HG02852 (cell line): ENCODE measurements around the gene MBOAT1.
"Not testable (repeated sequence)": the region's sequence is repeated elsewhere in the genome, so short reads cannot be mapped to it uniquely, and the experiment has no call there.

ENCODE experiments used
- ATAC-seq: cut with Tn5 transposase; IDR thresholded peaks from one replicate; pipeline ENCODE4 v1.9.1; 2021; ENCODE audit warnings: mild to moderate bottlenecking, moderate library complexity; ENCODE audit not compliant: unreplicated experiment

Gene MBOAT1

DNA sequence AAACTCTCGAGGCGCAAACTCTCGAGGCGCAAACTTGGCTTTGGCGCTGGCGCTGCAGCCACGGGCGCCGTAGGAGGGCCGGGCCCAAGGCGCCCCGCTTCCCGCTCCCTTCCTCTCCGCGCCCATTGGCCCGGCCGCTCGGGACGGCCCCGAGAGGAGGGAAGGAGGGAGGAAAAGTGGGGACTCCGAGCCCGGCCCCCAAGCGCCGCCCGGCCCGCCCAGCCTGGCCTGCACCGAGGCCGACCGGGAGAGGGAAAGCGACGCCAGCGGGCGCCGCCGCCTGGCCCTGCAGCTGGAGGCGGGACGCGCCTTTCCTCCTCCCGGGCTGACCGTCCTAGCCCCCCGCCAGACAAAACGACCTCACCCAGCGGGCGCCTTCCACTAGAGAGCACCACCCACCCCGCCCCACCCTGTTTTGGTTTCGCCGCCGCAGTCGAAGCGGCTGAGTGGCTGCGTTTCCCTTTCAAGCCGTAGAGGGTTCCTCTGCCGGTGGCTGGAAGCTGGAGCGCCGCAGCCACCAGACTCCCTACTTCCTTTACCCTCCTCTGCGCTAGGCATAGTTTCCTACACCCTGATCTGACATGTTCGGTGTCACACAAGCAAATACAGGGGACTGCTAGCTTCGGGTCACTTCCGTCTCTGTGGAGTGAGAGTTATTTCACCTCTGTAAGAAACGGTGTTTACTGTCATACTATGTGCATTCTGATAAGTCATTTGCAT, at the start of gene MBOAT1:
TSS of gene MBOAT1 (minus strand) at position 78 of the 720 bp plus-strand sequence. CDS start 235 bp downstream, outside the sequence.
- peak; percentile 85 for ATAC-seq

- no peak for ATAC-seq
These were observed 49.4 kb upstream of the MBOAT1 start for GRCh38 chr6:20261685-20262084.

GRCh38 chr6:20260360-20260759, 48.1 kb upstream of the MBOAT1 start:
- no peak for ATAC-seq

DNA sequence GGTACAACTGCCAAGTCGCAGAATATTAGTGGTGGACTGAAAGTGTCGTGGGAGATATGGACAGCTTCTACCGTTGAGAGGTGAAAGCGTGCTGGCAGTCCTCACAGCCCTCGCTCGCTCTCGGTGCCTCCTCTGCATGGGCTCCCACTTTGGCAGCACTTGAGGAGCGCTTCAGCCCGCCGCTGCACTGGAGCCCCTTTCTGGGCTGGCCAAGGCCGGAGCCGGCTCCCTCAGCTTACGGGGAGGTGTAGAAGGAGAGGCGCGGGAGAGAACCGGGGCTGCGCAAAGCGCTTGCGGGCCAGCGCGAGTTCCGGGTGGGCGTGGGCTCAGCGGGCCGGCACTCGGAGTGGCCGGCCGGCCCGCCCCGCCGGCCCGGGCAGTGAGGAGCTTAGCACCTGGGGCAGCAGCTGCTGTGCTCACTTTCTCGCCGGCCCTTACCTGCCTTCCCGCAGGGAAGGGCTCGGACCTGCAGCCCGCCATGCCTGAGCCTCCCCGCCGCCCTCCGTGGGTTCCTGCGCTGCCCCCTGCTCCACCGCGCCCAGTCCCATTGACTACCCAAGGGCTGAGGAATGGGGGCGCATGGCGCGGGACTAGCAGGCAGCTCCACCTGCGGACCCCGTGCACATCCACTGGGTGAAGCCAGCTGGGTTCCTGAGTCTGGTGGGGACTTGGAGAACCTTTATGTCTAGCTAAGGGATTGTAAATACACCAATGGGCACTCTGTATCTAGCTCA, 47.2 kb upstream of the MBOAT1 start:
- ATAC-seq = no peak

- no peak for ATAC-seq
These were observed 43.2 kb upstream of the MBOAT1 start for GRCh38 chr6:20255428-20255827.

GRCh38 chr6:20254295-20254694, 42.0 kb upstream of the MBOAT1 start:
- no peak for ATAC-seq

DNA sequence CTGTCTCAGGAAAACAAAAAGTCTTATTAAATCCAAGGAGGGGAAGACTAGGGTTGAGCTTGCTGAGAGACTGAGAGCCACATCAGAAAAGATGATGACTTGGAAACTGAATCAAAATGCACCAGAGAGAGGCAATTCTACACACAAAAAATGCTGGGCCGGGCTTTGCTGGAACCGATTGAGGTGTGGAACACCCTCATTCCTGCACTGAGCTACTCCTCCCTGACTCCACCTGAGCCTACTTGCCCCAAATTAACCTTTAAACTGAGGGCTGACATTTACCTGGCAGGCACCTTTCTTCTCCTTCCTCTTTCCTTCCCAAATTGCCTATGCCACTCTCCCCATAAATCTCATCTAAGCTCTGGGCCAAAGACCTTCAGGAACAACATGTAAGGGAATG, 40.8 kb upstream of the MBOAT1 start:
- no peak for ATAC-seq

DNA sequence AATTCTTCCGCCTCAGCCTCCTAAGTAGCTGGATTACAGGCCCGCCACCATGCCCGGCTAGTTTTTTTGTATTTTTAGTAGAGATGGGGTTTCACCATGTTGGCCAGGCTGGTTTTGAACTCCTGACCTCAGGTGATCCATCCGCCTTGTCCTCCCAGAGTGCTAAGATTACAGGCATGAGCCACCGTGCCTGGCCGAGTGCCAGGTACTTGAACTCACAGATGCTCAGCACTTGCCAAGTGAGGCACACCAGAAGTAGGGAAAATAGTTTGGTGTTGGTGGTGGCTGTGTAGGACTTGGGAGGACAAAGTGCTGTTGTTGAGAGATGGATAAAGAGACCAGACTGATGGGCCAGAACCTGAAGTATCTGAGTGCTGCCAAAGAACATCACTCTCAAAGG, 40.0 kb upstream of the MBOAT1 start:
- ATAC-seq = no peak

- ATAC-seq = no peak
These were observed 39.3 kb upstream of the MBOAT1 start for GRCh38 chr6:20251525-20251924.

- no peak for ATAC-seq
These were observed 33.9 kb upstream of the MBOAT1 start for GRCh38 chr6:20246125-20246524.

GRCh38 chr6:20244807-20245681, 32.8 kb upstream of the MBOAT1 start:
- ATAC-seq = not testable (repeated sequence)

DNA sequence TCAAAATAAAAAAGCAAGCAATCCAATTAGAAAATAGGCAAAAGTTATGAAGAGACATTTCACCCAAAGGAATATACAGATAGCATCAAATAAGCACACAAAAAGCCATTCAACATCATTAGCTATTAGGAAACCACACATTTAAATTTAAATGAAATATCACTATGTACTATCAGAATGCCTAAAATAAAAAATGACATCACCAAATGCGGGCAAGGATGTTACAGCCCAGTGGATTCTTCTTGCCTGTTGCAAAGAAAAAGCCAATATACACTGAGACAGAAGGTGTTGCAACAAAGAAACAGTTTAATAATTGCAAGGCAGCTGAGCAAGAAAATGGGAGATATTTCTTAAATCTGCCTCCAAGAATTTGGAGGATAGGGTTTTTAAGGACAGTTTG, 31.0 kb upstream of the MBOAT1 start:
- no peak for ATAC-seq

DNA sequence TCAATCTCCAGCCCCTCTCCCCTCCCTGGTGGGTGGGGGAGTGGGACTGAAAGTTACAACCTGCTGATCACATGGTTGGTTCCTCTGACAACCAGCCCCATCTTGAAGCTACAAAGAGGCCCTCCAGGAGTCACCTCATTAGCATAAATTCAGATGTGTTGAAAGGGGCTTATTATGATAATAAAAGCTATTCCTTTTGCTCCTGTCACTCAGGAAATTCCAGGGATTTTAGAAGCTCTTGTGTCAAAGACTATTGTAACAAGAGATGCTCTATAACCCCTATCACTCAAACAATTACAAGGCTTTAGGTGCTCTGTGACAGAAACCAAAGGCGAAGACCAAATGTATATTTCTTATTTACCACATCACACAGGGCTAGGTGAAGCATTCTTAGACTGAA, 30.1 kb upstream of the MBOAT1 start:
- no peak for ATAC-seq

- no peak for ATAC-seq
These were observed 28.8 kb upstream of the MBOAT1 start for GRCh38 chr6:20241102-20241501.

GRCh38 chr6:20238688-20239587, 26.7 kb upstream of the MBOAT1 start:
- no peak for ATAC-seq

DNA sequence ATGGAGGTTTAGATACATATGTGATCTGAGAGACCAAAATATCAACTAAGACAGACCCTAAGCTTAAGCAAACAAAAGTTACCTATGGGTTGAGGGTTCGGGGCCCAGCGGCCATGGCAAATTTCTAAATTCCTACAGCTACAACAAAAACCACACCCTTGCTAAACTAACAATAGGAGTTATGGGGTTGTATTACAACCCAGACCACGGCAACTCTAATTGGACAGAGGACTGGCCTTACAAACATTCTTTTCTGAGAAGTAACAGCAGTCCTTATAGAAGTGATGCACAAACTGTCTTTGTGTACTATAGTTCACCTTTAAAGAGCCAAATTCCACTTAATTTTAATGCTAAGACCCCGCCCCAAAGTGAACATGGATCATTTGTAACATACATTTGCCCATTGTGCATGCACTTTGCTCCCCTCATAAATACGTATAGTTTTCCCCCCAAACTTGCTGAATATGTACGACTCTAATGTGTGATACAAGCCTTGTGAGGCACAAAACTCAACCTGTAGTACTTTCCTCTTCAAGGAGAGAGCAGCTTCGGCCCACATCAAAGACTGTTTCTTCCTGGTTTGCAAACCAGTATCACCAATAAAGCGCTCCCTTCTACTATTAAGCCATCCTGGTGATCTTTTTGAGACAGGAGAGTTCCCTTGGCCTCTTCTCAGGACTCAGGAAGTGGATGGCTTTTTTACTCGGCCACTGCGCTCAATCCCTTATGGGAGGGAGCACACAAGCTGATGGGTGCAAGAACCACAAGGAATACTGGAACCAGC, 25.6 kb upstream of the MBOAT1 start:
- no peak for ATAC-seq

DNA sequence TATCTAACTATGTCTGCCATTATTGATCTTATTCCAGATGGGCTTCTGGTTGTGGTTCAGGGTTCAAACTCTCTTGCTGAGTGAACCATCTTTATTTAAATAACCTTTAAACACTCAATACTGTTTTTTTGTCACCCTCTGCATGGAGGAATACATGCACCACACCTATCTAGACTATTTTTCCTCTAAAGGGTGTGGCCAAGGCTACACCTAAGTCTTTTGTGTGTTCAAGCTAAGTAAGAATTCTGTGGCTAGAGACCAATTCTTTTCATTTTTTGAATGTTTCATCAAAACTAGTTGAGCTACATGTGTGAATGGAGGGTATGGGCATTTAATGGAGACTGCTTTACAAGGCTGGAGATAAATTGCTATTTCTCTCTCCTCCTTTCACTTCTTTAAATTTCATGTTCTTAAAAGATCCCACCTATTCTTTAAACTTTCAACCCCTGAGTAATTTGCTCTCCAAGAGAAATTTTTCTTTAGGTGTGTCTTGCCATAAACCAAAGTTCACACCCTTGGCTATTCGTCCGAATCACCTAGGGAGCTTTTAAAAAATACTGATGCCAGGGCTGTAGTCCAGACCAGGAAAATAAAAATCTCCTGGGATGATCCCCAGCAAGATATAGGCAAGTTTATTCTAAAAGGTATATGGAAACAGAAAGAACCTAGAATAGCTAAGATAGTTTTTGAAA, 24.8 kb upstream of the MBOAT1 start:
- no peak for ATAC-seq

GRCh38 chr6:20236344-20236743, 24.1 kb upstream of the MBOAT1 start:
- ATAC-seq = no peak

GRCh38 chr6:20235041-20235440, 22.8 kb upstream of the MBOAT1 start:
- no peak for ATAC-seq
